ENCODE results near the gene PLEKHA6.

DNA sequence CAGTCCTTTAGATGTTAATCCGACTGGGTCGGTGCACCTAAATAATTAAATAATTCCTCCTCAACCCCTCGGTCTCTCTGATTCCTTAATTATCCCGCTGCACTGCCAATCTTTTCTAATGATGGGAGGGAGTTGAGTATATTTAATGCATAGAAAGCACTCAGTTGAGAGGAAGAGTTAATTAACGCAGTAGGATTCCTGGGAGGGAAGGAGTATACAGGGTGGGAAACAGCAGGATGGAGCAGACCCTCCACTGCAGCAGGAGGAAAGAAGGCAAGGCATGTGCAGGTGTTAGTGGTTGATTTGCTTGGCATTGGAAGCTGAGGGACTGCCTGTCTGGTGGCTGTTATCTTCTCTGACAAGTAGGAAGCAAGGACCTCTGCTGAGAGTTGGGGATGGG is 183.7 kb downstream of the PLEKHA6 start:
- TF ChIP-seq CTCF (IDR thresholded peaks at IDR 0.05), result no peak
- no peak for TF ChIP-seq POLR2AphosphoS5 (IDR thresholded peaks at IDR 0.05)
- TF ChIP-seq POLR2A (IDR thresholded peaks at IDR 0.05), result no peak

All from prostate gland (tissue), 2 donors.